Measurements from ENCODE around the gene SVOPL.

The SVOPL gene

GRCh38 chr7:138618506-138618905 is 82.7 kb downstream of the SVOPL start:
- no peak overlapping the region for H3K27ac ChIP-seq

GRCh38 chr7:138616085-138616484 is 85.1 kb downstream of the SVOPL start:
- no peak overlapping the region for H3K27ac ChIP-seq
- TF ChIP-seq CTCF (conservative IDR thresholded peaks at IDR 0.05), result no peak

More at GRCh38 chr7:138618506-138618905, 82.7 kb downstream of the SVOPL start:
- TF ChIP-seq CTCF (conservative IDR thresholded peaks at IDR 0.05), result no peak

- TF ChIP-seq CTCF (conservative IDR thresholded peaks at IDR 0.05), result no peak
These were observed 87.5 kb downstream of the SVOPL start for GRCh38 chr7:138613630-138614029.

GRCh38 chr7:138610671-138611170 is 90.4 kb downstream of the SVOPL start:
- no peak for TF ChIP-seq CTCF (conservative IDR thresholded peaks at IDR 0.05)
- H3K27ac ChIP-seq, result no peak overlapping the region

More at GRCh38 chr7:138613630-138614029, 87.5 kb downstream of the SVOPL start:
- H3K27ac ChIP-seq, result peak overlapping the region; percentile 41

GRCh38 chr7:138608275-138608674 is 92.9 kb downstream of the SVOPL start:
- no peak overlapping the region for H3K27ac ChIP-seq
- TF ChIP-seq CTCF (conservative IDR thresholded peaks at IDR 0.05), result no peak

- no peak overlapping the region for H3K27ac ChIP-seq
- no peak for TF ChIP-seq CTCF (conservative IDR thresholded peaks at IDR 0.05)
These were observed 93.7 kb downstream of the SVOPL start for GRCh38 chr7:138607216-138608126.

GRCh38 chr7:138606236-138606635 is 94.9 kb downstream of the SVOPL start:
- no peak for TF ChIP-seq CTCF (conservative IDR thresholded peaks at IDR 0.05)

More at GRCh38 chr7:138606236-138606635, 94.9 kb downstream of the SVOPL start:
- H3K27ac ChIP-seq, result no peak overlapping the region
